ENCODE results near the gene GP9.
"Not testable (repeated sequence)": the region's sequence is repeated elsewhere in the genome, so short reads cannot be mapped to it uniquely, and the experiment has no call there.

Gene GP9

DNA sequence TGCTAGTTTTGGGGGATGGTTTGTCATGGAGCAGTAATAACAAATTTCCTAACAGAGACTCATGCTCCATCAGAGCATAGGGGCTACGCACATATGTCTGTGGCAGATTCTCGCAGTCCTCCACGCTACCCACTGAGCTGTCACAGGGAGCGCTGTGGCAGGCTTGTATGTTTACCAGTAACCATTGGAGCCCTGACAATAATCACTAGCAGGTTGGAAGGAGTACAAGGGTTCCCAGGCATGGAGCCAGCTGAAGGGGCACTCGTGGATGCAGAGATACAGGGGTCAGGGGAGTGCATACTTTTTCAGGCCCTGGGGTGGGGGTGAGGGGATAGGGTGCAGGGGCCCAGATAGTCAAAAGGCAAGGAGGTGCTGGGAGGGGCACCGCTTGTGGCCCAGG is 7.9 kb upstream of the GP9 start:
- DNase-seq: no peak

DNA sequence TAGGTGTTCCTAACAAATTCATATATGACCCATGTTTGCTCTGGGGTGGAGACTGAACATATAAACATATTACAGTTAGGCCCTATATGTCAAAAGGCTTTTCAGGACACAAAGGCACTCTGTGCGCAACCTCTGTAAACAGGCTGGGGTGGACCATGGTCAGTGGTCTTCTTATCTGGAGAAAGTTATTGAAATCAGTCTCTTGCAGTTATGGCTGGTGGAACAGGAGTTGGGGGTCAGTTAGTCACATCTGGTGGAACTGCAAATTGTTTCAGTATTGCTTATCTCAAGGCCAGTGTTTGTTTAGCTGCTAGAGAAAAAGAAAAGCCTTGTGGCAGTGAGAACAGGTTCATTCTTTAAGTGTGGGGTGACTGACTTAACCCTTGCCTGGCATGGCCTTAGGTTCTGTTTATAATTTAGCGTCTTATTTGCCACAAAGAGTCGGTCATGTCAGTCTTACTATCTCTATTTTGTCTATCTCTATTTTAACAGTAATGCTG is 5.9 kb upstream of the GP9 start:
- no peak for DNase-seq

DNA sequence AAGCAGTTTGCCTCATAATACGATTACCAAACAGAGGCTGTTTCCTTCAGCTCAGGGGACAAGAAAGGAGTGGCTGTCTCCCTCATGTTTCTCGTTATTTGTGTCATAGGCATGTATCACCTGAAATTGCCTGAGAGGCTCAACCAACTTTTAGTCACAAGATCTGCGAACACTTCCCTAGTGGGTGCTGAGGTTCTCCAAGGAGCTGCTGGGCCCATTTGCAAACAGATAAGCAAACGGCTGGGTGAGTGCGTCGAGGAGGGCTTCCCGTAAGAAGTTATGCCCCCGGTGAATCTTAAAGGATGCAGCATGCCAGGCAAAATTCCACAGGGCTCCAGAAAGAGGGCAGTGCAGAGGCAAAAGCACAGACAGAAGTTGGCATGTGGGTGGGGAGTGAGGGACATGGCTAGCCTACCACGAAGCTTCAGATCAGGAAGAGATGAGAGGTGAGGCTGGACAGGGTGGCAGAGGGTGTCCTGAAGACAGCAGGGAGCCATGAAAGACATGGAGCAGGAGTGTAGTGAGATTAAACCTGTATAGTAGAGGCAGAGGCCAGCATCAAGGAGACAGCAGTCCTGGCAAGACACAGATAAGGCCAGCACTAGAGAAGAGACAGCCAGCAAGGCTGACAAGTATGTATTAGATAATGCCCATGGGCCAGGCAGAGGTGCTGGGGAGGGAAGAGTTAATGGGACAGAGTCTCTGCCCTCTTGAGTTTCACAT is 4.0 kb upstream of the GP9 start:
- DNase-seq: no peak

DNA sequence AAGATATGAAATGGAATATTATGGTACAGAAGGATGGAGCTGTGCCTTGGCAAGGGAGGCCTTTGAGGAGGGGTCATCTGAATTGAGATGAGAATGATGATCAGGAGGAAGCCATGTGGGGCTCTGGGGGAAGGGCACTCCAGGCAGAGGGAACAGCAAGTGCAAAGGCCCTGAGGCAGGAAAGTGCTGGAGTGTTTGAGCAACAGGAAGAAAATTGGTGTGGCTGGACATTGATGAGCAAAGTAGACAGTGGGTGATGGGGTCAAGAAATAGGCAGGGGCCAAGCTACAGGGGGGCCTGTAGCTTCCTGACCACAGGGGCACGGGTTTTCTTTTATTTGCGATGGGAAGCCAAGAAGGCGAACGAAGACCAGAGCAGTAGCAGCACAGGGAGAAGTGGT is 3.3 kb upstream of the GP9 start:
- no peak for DNase-seq

DNA sequence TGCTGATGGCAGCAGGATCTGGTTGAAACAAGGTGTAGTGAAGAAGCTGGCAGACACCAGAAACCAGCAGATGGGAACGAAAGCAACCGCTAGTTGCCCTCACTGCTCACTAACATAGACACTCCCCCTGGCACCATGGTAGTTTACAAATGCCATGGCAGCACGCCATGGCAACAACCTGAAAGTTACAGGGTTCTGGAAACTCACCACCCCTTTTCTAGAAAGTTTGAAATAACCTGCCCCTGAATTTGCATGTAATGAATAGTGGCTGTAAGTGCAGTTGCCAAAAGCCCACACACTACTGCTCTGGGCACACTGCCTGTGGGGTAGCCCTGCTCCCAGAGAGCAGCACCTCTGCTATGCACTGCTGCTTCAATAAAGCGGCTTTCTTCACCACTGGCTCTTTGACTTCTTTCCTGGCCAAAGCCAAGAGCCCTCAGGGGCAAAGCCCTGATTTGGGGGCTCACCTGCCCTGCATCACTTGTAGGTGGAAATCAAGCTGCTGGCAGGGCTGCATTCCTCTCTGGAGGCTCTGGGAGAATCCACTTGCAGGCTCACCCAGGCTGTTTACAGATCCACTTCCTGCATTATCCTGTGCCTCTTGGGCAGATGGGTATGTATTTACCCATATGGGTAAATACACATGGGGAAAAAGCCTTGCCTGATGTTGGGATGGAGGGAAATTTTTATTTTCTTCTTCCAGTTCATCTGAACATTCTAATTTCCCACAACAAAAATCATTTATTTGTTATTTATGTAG is 2.0 kb upstream of the GP9 start:
- DNase-seq: peak; percentile 17

DNA sequence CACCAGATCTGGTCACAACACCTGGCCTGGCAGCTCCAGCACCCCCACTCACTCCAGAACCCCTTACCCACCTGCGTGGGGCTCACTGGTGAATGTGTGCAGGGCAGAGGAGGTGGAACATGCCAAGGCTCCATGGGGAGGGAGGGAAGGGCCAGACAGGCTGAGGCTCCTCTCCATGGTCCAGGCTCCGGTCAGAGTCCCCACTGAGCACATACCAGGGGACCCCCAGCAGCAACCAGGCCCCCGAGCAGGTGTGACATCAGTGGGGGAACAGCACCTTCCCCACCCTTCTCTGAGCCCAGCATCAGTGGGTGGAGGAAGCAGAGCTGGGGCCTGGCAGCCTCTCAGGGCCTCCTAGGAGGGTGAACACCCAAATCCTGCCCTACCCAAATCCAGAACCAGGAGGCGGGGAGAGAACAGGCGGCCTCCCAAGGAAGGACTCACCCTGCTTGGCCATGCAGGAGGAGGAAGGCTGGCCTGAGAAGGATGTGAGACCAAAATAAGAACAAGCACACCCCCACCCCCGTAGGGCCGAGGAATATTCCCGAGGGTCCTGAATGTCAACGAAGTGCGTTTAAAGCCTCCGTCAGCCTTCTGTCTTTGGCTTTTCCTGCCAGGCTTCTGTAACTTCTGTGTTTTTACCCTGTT is 1.1 kb upstream of the GP9 start:
- no peak for DNase-seq

DNA sequence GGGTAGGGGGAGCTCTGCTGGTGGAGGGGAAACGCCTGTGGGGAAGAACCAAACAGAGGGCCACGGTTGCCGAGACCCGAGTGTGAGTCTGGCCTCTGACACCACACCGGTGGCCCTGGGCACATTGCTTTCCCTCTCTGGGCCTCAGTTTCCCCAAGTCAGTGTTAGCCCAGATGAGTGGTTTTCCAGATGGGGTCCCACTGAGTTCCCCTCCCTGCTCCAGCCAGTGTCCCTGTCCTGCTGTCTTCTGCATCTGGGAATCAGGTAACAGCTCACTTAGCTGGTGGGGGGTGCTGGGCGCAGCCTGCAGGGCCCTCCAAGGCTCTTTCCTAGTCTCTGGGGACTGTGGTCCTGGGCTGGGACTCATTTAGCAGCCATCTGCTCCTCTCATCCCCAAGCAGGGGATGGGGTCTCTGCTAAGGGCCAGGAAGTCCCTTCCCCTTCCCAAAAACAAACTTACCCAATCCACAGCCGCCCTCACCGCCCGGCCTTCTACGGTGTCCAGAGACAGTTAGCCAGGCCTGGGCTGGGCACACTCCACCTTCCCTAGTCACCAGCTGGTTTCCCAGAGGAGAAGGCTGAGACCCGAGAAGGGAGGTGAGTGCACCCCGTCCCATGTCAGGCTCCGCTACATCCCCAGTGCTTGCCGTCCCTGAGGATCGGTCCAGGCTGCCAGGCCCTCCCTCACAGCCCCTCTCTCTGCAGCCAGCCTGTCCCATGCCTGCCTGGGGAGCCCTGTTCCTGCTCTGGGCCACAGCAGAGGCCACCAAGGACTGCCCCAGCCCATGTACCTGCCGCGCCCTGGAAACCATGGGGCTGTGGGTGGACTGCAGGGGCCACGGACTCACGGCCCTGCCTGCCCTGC is 676 bp downstream of the GP9 start:
- no peak for DNase-seq

DNA sequence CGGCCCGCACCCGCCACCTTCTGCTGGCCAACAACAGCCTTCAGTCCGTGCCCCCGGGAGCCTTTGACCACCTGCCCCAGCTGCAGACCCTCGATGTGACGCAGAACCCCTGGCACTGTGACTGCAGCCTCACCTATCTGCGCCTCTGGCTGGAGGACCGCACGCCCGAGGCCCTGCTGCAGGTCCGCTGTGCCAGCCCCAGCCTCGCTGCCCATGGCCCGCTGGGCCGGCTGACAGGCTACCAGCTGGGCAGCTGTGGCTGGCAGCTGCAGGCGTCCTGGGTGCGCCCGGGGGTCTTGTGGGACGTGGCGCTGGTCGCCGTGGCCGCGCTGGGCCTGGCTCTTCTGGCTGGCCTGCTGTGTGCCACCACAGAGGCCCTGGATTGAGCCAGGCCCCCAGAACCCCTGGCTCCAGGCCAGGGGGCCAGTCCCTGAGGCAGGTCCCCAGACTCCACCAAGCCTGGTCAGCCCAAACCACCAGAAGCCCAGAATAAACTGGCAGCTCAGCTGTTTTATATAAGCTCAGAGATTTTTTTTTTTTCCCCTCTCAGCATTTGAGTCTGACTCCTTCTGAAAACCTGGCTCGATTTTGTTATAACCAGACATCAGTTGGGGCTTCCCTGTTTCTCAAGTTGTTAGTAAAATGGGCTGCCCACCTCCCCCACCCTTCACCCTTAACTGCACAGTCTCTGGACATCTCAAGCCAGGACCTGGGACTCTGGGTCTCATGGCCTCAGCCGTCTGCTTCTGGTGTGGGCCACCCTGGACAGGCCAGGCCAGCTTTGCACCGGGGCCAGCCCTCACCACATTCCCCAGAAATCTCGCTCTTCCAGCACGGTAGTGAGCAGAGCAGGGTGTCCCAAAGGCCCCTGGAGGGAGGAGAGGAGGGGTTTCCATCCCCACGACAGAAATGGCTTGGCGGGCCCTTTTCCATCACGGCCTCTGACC is 1.6 kb downstream of the GP9 start:
- DNase-seq: no peak

DNA sequence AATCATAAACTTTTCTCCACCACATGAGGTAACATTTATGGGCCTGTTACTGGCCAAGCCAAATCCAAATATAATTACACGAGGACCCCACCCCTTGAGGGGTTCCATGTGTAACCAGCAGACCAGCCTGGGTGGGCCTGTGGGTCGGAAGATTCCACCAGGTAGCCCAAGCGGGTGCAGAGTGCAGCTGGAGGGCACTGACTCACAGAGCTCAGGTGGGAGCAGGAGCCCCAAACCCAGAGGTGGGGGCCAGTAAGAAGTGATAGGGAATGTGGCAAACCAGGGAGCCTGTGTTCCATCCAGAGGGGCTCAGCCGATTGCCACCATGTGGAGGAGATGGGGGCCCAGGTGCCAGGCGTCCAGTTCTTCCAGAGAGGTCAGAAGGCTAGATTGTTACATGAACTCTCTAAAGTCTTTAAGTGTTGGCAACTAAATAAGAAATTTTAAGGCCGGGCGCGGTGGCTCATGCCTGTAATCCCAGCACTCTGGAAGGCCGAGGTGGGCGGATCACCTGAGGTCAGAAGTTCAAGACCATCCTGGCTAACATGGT is 2.6 kb downstream of the GP9 start:
- DNase-seq: no peak

DNA sequence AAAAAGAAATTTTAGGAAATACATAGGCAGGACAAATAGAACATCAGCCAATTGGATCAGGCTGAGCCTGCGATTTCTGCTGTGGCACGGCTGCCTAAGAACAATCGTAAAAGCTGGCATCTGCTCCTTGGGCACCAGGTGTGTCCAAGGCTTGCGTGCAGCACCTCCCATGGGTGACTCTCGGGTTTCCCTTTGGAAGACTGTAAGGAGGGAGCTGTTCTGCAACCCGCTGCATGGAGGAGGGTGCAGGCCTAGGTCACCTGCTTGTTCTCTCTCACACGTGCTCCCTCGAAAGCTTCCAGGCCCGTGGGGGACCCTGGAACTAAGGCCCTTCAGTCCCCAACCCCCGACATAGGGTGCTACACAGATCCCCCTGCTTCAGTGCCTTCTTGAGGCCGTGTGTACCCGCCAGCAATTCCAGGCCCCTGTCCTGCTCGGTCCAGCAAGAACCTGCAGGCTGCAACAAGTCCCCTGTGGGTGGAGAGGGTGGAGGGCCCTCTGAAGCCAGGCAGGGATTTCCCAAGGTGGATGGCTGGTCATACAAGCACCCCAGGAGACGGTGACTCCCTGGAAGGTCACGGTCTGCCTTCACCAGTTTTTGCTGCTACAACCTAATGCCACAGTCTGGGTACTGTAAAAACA is 3.4 kb downstream of the GP9 start:
- no peak for DNase-seq

DNA sequence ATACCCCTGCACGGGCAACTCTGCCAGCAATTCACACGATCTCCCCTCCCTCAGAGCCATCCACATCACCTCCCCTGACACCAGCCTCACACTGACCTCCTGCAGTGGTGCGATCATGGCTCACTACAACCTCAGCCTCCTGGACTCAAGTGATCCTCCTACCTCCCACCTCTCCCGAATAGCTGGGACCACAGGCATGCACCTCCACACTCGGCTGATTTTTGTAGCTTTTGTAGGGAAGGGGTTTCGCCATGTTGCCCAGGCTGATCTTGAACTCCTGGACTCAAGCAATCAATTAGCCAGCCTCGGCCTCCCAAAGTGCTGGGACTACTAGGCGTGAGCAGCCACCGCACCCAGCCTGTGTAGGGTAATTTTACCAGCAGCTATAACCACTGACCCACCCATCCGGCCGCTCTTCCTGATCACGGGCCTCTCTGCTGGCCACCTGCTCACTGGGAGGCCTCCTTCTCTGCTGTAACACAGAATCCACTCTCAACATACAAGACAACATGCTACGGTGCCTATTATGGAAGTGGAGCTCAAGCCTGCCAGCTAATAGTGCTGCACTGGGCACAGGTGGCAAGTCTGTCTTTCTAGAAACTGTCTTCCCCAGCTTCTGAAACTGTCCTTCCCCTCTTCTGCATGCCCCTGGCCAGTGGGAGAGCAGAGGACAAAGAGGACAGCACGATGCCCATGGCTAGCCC is 4.6 kb downstream of the GP9 start:
- no peak for DNase-seq

DNA sequence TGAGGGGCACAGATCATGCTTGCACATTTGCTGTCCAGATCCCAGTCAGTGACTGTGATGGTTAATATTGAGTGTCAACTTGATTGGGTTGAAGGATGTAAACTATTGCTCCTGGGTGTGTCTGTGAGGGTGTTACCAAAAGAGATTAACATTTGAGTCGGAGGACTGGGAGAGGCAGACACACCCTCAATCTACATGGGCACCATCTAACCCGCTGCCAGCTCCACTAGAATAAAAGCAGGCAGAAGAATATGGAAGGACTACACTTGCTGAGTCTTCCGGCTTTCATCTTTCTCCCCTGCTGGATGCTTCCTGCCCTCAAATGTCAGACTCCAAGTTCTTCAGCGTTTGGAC is 5.1 kb downstream of the GP9 start:
- no peak for DNase-seq

DNA sequence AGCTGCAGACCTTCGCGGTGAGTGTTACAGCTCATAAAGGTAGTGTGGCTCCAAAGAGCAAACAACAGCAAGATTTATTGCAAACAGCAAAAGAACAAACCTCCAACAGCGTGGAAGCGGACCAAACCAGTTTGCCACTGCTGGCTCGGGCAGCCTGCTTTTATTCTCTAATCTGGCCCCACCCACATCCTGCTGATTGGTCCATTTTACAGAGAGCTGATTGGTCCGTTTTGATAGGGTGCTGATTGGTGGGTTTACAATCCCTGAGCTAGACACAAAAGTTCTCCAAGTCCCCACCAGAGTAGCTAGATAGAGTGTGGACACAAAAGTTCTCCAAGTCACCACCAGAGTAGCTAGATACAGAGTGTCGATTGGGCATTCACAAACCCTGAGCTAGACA is 7.1 kb downstream of the GP9 start:
- not testable (repeated sequence) for DNase-seq

DNA sequence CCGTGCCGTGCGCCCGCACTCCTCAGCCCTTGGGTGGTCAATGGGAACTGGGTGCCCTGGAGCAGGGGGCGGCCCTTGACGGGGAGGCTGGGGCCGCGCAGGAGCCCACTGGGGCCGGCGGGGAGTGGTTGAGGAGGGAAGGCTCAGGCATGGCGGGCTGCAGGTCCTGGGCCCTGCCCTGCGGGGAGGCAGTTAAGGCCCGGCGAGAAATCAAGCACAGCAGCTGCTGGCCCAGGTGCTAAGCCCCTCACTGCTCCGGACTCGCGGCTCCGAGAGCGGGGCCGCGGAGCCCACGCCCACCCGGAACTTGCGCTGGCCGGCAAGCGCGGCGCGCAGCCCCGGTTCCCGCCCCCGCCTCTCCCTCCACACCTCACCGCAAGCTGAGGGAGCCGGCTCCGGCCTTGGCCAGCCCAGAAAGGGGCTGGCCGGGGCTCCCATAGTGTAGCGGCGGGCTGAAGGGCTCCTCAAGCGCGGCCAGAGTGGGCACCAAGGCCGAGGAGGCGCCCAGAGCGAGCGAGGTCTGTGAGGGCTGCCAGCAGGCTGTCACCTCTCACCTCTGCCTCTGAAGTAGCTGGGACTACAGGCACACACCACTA is 7.8 kb downstream of the GP9 start:
- DNase-seq: no peak

DNA sequence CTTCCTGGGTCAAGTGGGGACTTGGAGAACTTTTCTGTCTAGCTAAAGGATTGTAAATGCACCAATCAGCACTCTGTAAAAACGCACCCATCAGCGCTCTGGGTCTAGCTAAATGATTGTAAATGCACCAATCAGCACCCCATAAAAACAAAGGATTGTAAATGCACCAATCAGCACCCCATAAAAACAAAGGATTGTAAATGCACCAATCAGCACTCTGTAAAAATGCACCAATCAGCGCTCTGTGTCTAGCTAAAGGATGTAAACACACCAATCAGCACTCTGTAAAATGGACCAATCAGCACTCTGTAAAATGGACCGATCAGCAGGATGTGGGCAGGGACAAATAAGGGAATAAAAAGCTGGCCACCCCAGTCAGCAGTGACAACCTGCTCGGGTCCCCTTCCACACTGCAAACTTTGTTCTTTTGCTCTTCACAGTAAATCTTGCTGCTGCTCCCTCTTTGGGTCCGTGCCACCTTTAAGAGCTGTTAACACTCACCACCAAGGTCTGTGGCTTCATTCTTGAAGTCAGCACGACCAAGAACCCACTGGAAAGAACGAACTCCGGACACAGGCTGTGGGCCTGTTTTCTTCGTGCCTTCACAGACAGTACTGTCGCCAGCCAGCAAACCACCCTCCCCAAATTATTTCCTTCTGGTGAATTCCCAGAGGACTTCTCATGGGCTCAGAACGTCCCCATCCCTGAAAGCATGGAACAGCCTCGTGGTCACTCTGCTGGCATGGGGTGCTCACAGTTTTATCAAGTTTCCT is 8.9 kb downstream of the GP9 start:
- DNase-seq: not testable (repeated sequence)

DNA sequence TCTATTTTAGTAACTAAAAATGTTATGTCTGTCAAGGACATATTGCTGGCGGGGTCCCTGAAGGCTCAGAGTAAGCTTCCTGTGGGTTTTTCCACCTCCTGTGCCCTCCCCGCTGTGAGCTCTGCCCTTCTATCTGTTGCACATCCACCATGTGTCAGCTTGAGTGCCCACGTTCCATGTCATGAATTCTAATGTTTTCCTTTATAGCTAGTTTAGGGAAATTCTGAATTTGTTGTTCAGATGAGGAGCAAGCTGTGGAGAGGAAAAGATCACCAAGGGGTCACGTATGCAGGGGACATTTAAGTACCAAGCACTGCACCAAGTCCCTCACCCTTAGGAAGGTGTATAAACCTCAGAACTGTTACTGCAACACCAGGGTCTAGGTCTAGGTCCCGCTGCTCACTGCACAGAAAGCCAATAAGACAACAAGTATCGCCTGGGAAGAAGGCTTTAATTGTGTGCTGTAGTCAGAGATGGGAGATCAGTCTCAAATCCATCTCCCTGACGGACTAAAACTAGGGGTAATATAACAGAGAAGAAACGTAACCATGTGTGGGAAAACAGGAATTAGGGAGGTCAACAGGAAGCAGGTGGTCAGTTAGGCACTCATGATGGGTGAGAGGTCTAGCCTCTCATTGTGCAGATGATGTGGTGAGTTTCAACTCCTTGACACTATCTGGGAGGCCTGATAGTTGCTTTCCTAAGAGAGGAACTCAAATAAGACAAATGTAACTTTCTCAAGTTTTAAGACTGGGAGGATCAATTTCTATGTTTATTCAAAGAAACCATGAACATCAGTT is 9.7 kb downstream of the GP9 start:
- DNase-seq: no peak

DNA sequence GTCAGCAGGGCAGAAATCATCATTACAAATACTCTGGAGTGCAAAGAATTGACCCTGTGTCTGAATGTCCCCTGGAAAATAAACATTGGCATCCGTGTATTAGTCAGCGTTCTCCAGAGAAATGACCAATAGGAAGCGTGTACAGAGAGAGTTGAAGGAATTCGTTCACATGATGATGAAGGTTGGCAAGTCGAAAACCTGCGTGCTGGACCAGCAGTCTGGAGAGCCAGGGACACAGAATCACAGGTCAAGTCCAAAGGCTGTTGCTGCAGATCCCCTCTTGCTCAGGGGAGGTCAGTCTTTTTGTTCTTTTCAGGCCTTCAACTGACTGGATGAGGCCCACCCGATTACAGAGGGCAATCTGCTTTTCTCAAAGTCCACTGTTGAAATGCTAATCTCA is 16.6 kb downstream of the GP9 start:
- no peak for DNase-seq

DNA sequence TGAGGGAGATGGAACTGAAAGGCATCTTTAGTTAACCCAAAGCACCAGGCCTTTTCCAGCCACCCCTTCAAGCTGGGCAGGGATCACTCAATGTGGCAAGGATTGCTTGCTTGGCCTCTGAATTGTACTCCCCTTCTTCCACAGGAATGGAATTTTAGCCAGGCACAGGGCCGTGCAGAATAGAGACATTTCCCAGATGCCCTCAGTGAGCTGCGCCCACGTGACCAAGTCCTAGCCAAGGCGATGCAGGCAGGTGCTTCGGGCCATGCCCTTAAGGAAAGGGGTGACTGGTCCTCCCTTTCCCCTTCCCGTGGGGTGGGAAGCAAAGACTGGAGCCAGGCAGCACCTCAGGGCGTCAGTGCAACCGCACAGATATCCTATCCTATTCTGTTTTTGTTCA is 17.9 kb downstream of the GP9 start:
- DNase-seq: no peak

Measured in activated CD4-positive, alpha-beta T cell treated with anti-CD3 and anti-CD28 coated beads, Interleukin-2, Interleukin-6, amounts not matched to agents 100 ng/mL and 50 ng/mL, durations not matched to agents 16 hours and 8 hours (primary cell).